ENCODE data around the gene CLCN3.
"Not testable (repeated sequence)": the region's sequence is repeated elsewhere in the genome, so short reads cannot be mapped to it uniquely, and the experiment has no call there.

Gene CLCN3

DNA sequence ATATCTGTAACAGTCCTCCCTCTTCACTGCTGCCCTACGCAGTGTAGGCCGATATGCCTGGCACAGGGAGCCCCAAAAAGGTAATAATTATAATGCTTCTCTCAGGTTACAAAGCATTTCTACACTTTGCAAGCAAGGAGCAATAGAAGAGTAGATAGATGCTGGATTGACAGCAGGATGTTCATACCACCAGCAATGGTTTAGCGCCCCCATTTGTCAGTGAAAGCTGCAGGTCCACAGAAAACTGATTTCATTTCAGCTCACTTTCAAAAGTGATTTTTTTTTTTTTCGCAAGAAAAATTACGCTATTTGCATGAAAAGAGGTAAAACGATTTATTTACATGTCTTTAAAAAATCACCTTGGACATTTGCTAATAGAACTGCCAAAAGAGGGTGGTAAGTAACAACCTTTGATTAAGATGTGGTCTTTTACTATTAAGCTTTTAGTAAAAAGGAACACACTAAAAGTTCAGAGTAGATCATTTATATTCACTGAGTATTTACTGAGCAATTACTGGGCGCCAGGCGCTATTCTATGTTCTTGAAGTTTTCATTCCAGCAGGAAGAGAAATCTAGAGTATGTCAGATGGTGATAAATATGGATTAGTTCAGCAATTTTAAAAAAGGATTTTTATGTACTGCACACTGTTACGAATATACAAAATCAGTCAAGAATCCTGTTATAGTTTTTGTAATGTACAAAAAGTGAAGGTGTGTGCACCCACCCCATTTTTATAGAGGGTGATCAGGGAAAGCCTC is 103.0 kb downstream of the CLCN3 start:
- H3K27ac ChIP-seq = no peak overlapping the region

GRCh38 chr4:169724260-169724659 is 103.9 kb downstream of the CLCN3 start:
- no peaks in the 10 kb centered on the region for H3K27me3 ChIP-seq (ENCODE audit: insufficient read depth, low read depth)
- H3K27ac ChIP-seq = no peak overlapping the region
- H4K20me1 ChIP-seq (ENCODE audit: insufficient read depth) = no peaks in the 10 kb centered on the region

More for the DNA sequence above, 103.0 kb downstream of the CLCN3 start:
- no peaks in the 10 kb centered on the region for H3K36me3 ChIP-seq (ENCODE audit: insufficient read depth)
- no peak overlapping the region for H2AFZ ChIP-seq (ENCODE audit: low read depth)
- TF ChIP-seq, protein P1, sequence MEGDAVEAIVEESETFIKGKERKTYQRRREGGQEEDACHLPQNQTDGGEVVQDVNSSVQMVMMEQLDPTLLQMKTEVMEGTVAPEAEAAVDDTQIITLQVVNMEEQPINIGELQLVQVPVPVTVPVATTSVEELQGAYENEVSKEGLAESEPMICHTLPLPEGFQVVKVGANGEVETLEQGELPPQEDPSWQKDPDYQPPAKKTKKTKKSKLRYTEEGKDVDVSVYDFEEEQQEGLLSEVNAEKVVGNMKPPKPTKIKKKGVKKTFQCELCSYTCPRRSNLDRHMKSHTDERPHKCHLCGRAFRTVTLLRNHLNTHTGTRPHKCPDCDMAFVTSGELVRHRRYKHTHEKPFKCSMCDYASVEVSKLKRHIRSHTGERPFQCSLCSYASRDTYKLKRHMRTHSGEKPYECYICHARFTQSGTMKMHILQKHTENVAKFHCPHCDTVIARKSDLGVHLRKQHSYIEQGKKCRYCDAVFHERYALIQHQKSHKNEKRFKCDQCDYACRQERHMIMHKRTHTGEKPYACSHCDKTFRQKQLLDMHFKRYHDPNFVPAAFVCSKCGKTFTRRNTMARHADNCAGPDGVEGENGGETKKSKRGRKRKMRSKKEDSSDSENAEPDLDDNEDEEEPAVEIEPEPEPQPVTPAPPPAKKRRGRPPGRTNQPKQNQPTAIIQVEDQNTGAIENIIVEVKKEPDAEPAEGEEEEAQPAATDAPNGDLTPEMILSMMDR (conservative IDR thresholded peaks at IDR 0.05; ENCODE audit: low read depth, low read length) = no peak
- H3K4me2 ChIP-seq = no peak overlapping the region
- H3K9ac ChIP-seq = no peak overlapping the region
- peaks cover 4% of the 10 kb centered on the region for H3K4me1 ChIP-seq (ENCODE audit: low read depth, poor library complexity, severe bottlenecking)
- H3K4me3 ChIP-seq (IDR thresholded peaks at IDR 0.05; ENCODE audit: insufficient read depth, low read depth, low read length) = no peak overlapping the region
- H4K20me1 ChIP-seq (ENCODE audit: insufficient read depth) = no peaks in the 10 kb centered on the region
- H3K79me2 ChIP-seq (ENCODE audit: insufficient read depth, low read depth) = no peaks in the 10 kb centered on the region
- no peaks in the 10 kb centered on the region for H3K27me3 ChIP-seq (ENCODE audit: insufficient read depth, low read depth)

GRCh38 chr4:169727616-169728015 is 107.2 kb downstream of the CLCN3 start:
- TF ChIP-seq, protein P1 (conservative IDR thresholded peaks at IDR 0.05; ENCODE audit: low read depth, low read length) = no peak
- Histone ChIP-seq H3K27me3 (ENCODE audit: insufficient read depth, low read depth) (no peaks in the 10 kb centered on the region), H3K27ac (no peak overlapping the region)

More at GRCh38 chr4:169724260-169724659, 103.9 kb downstream of the CLCN3 start:
- Histone ChIP-seq H2AFZ (ENCODE audit: low read depth) (no peak overlapping the region), H3K36me3 (ENCODE audit: insufficient read depth) (no peaks in the 10 kb centered on the region), H3K4me2 (no peak overlapping the region), H3K4me3 (IDR thresholded peaks at IDR 0.05; ENCODE audit: insufficient read depth, low read depth, low read length) (no peak overlapping the region), H3K79me2 (ENCODE audit: insufficient read depth, low read depth) (no peaks in the 10 kb centered on the region), H3K9ac (no peak overlapping the region), H3K4me1 (ENCODE audit: low read depth, poor library complexity, severe bottlenecking) (peaks cover 4% of the 10 kb centered on the region)
- TF ChIP-seq, protein P1 (conservative IDR thresholded peaks at IDR 0.05; ENCODE audit: low read depth, low read length) = no peak

GRCh38 chr4:169730564-169730963 is 110.2 kb downstream of the CLCN3 start:
- Histone ChIP-seq H3K4me1 (ENCODE audit: low read depth, poor library complexity, severe bottlenecking) (peaks cover 4% of the 10 kb centered on the region), H3K4me2 (no peak overlapping the region), H4K20me1 (ENCODE audit: insufficient read depth) (no peaks in the 10 kb centered on the region), H3K27ac (no peak overlapping the region), H3K4me3 (IDR thresholded peaks at IDR 0.05; ENCODE audit: insufficient read depth, low read depth, low read length) (no peak overlapping the region), H3K36me3 (ENCODE audit: insufficient read depth) (no peaks in the 10 kb centered on the region), H2AFZ (ENCODE audit: low read depth) (no peak overlapping the region), H3K9ac (no peak overlapping the region), H3K27me3 (ENCODE audit: insufficient read depth, low read depth) (no peaks in the 10 kb centered on the region), H3K79me2 (ENCODE audit: insufficient read depth, low read depth) (no peaks in the 10 kb centered on the region)
- TF ChIP-seq, protein P1 (conservative IDR thresholded peaks at IDR 0.05; ENCODE audit: low read depth, low read length) = no peak

More at GRCh38 chr4:169727616-169728015, 107.2 kb downstream of the CLCN3 start:
- H4K20me1 ChIP-seq (ENCODE audit: insufficient read depth) = no peaks in the 10 kb centered on the region
- no peak overlapping the region for H3K4me3 ChIP-seq (IDR thresholded peaks at IDR 0.05; ENCODE audit: insufficient read depth, low read depth, low read length)
- H3K4me2 ChIP-seq = no peak overlapping the region
- H3K36me3 ChIP-seq (ENCODE audit: insufficient read depth) = no peaks in the 10 kb centered on the region
- H2AFZ ChIP-seq (ENCODE audit: low read depth) = no peak overlapping the region
- H3K4me1 ChIP-seq (ENCODE audit: low read depth, poor library complexity, severe bottlenecking) = peaks cover 4% of the 10 kb centered on the region
- H3K79me2 ChIP-seq (ENCODE audit: insufficient read depth, low read depth) = no peaks in the 10 kb centered on the region
- H3K9ac ChIP-seq = no peak overlapping the region

DNA sequence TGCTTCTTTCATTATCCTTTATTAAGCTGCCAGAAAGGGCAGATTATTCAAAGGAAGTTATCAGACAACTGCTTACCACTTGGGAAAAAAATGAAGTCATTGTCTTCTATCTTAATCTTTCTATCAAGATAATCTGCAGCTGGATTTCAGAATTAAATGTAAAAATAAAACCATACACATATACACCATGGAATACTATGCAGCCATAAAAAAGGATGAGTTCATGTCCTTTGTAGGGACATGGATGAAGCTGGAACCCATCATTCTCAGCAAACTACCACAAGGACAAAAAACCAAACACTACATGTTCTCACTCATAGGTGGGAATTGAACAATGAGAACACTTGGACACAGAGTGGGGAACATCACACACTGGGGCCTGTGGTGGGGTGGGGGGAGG is 118.2 kb downstream of the CLCN3 start:
- not testable (repeated sequence) for H2AFZ ChIP-seq (ENCODE audit: low read depth); H3K4me2 ChIP-seq; H3K4me3 ChIP-seq (IDR thresholded peaks at IDR 0.05; ENCODE audit: insufficient read depth, low read depth, low read length); H3K27me3 ChIP-seq (ENCODE audit: insufficient read depth, low read depth); H3K4me1 ChIP-seq (ENCODE audit: low read depth, poor library complexity, severe bottlenecking); H3K79me2 ChIP-seq (ENCODE audit: insufficient read depth, low read depth); H3K9ac ChIP-seq; H3K36me3 ChIP-seq (ENCODE audit: insufficient read depth); H3K27ac ChIP-seq; H4K20me1 ChIP-seq (ENCODE audit: insufficient read depth)

All from KMS-11 (cell line).